Endothelial cell of umbilical vein (primary cell): ENCODE results near the gene LRRC61. TPM values are rescaled to one million over a fixed set of nuclear protein-coding genes. Genes with fewer than 3 reads are reported as not detected.

ENCODE experiments used
- BruUV-seq: library from RNA; stranded (reverse); fragments of 400-500 nt; replicated peaks from 2 replicates; lab custom pipeline; 2021; lab: Mats Ljungman, UMichigan
- CTCF ChIA-PET: fragments of 300-600, 350-600 bp; sonication (Branson Sonifier 250); formaldehyde crosslinking; loops from one replicate; lab custom pipeline; 2021; ENCODE audit warnings: antibody characterized with exemption, inconsistent platforms; lab: Charles Lee
- POLR2A ChIA-PET: fragments of 300-600, 350-600 bp; sonication (Branson Sonifier 250); formaldehyde crosslinking; loops from one replicate; lab custom pipeline; 2021; ENCODE audit warnings: antibody characterized with exemption, inconsistent platforms; lab: Charles Lee
- DNase-seq: peaks from one replicate; pipeline ENCODE4 v3.0.0-alpha.2; 2011; ENCODE audit warnings: low read depth, low spot score
- FAIRE-seq: peaks from 2 replicates; lab custom pipeline; 2011; peaks lifted over from hg19 to GRCh38; lab: Jason Lieb, UNC
- H2AFZ ChIP-seq: 2 replicates; pipeline ENCODE4 v1.6.0; 2012; ENCODE audit warnings: low read depth, low read length, control low read depth, inconsistent platforms
- H3K27ac ChIP-seq: 2 replicates; pipeline ENCODE4 v1.5.1; 2011; ENCODE audit warnings: low read depth, mild to moderate bottlenecking, control low read depth, low read length, moderate library complexity; ENCODE audit not compliant: insufficient read depth
- H3K27me3 ChIP-seq, 2 experiments: 2 replicates each; pipeline versions ENCODE4 v1.6.0 to v1.6.1; 2011; ENCODE audit warnings: low read length in 2 of 2, mixed read lengths in 1 of 2; ENCODE audit not compliant: control insufficient read depth in 2 of 2, insufficient read depth in 2 of 2
- H3K36me3 ChIP-seq, 2 experiments: 2 replicates in 1 of 2; 3 replicates in 1 of 2; pipeline ENCODE4 v1.5.1; 2011; ENCODE audit warnings: low read length in 2 of 2, mild to moderate bottlenecking in 1 of 2, moderate library complexity in 1 of 2; ENCODE audit not compliant: control insufficient read depth in 2 of 2, insufficient read depth in 2 of 2; ENCODE audit errors: extremely low read depth in 1 of 2
- H3K4me1 ChIP-seq: 3 replicates; pipeline ENCODE4 v1.5.1; 2011; ENCODE audit warnings: mild to moderate bottlenecking, low read length; ENCODE audit not compliant: control insufficient read depth, insufficient read depth; ENCODE audit errors: extremely low read depth
- H3K4me2 ChIP-seq: 2 replicates; pipeline ENCODE4 v1.6.1; 2011; ENCODE audit warnings: low read length, control low read depth, mixed read lengths; ENCODE audit not compliant: insufficient read depth
- H3K4me3 ChIP-seq, 3 experiments: fragments of 200-600 bp in 1 of 3; sonication (generic), shearing (Covaris generic) in 1 of 3; replicated peaks in 1 of 3; 2 replicates each; pipeline ENCODE4 v1.5.1; 2011 to 2016; ENCODE audit warnings: control low read depth in 3 of 3, low read length in 3 of 3, mild to moderate bottlenecking in 2 of 3, inconsistent platforms in 1 of 3, low read depth in 1 of 3, moderate library complexity in 1 of 3; ENCODE audit not compliant: insufficient read depth in 1 of 3
- H3K79me2 ChIP-seq: 2 replicates; pipeline ENCODE4 v1.6.0; 2012; ENCODE audit warnings: low read length, inconsistent platforms; ENCODE audit not compliant: control insufficient read depth, insufficient read depth
- H3K9ac ChIP-seq: replicated peaks from 2 replicates; pipeline ENCODE3; 2011; ENCODE audit warnings: low read length, control low read depth; ENCODE audit not compliant: insufficient read depth; ENCODE audit errors: extremely low read depth
- H3K9me1 ChIP-seq: replicated peaks from 3 replicates; pipeline ENCODE4 v1.6.0; 2011; ENCODE audit warnings: mild to moderate bottlenecking, low read length; ENCODE audit not compliant: control insufficient read depth, insufficient read depth; ENCODE audit errors: extremely low read depth
- H3K9me3 ChIP-seq: replicated peaks from 2 replicates; pipeline ENCODE4 v1.5.1; 2012; ENCODE audit warnings: low read length, inconsistent platforms; ENCODE audit not compliant: control insufficient read depth, insufficient read depth
- H4K20me1 ChIP-seq: replicated peaks from 2 replicates; pipeline ENCODE3; 2011; ENCODE audit warnings: mild to moderate bottlenecking, low read length; ENCODE audit not compliant: control insufficient read depth, insufficient read depth; ENCODE audit errors: extremely low read depth
- JUN ChIP-seq: IDR thresholded peaks from 2 replicates; pipeline ENCODE4 v1.6.1; 2011; ENCODE audit warnings: borderline replicate concordance, low read depth; ENCODE audit not compliant: insufficient read length, insufficient read depth
- MYC ChIP-seq: IDR thresholded peaks from one replicate; pipeline ENCODE4 v1.6.1; 2011; ENCODE audit warnings: mild to moderate bottlenecking, low read depth, low read length
- POLR2A ChIP-seq: IDR thresholded peaks from 2 replicates; pipeline ENCODE4 v1.6.1; 2012; ENCODE audit warnings: low read depth, mild to moderate bottlenecking, control low read depth, low read length
- POLR2AphosphoS5 ChIP-seq: IDR thresholded peaks from 2 replicates; pipeline ENCODE4 v1.6.1; 2012; ENCODE audit warnings: low read depth, mild to moderate bottlenecking, control low read depth, low read length, moderate library complexity; ENCODE audit not compliant: insufficient read depth
- dilution Hi-C: fragments of 300-500 bp; cut with MboI; formaldehyde crosslinking; loops from one replicate; pipeline ENCODE4 v1.15.0; 2019; ENCODE audit warnings: low sequenced_read_pairs; ENCODE audit not compliant: extremely low pct_ligation_motif_present
- intact Hi-C: fragments of 100-400 bp; cut with micrococcal nuclease; formaldehyde crosslinking; loops from one replicate; pipeline ENCODE4 v1.10.0; 2022
- polyA plus RNA-seq, 4 experiments: library from polyadenylated mRNA; depleted of rRNA in 3 of 4; stranded (reverse) in 3 of 4; unstranded in 1 of 4; fragments of >200 nt; gene quantifications; 2 replicates each; pipeline versions ENCODE4 v1.2.1 to v1.2.3, GENCODE V29; 2011 to 2012; ENCODE audit warnings: missing spikeins in 1 of 4
- total RNA-seq: library from RNA; stranded (reverse); gene quantifications from 2 replicates; pipeline ENCODE4 v1.2.3, GENCODE V29; 2021

The LRRC61 gene
- total and polyA plus RNA-seq, 2 donors (not counting 3 experiments of a cell fraction or from before 2014, with no cell fraction given) = 0.72 TPM; not detected in 1

DNA sequence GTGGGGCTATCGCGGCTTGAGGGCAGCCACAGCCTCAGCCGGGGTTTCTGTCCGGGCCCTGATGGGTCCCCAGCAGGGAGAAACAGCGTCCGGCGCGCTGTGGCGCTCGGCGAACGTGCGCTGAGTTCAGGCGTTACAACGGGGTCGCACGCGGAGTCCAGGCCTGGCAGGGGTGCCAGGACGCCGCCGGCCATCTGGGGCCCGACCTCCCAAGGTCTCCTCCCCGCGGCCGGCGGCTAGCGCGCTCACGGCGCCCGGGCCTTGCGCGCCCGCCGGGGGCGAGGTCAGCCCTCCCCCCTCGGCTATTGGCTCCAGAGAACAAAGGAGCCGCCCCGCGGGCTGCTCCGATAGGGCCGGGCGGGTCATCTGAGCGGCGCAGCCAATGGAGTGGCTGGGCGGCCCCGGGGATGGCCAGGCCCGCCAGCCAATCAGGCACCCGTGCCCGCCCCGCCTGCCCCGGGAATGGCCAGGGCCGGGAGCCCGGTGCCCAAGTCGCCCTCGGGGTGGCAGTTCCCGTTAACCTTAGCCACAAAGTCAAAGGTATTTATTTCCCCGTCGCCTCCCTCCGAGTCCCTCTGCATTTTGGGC, 55.8 kb downstream of the LRRC61 start, which contains the start of gene ZNF775:
Gene ZNF775, plus strand, starts transcription at position 478 of the 588 bp plus-strand sequence. CDS start 9,141 bp downstream, outside the sequence.
- ChIA-PET CTCF (interaction anchor here (0.9 to 1.9 kb wide), 6 partner anchors 10 to 39 kb away, joined by 3 to 16 read pairs (median 5); partner anchors contain the start of gene REPIN1), POLR2A (interaction anchor here (1.4 to 1.9 kb wide), 2 partner anchors 10 to 26 kb away, joined by 4 to 13 read pairs; partner anchors contain the start of gene REPIN1)
- TF ChIP-seq MYC (no peak), POLR2AphosphoS5 (peak; percentile 88), POLR2A (peak; percentile 97), JUN (no peak)
- dilution Hi-C loops = no loop called here
- DNase-seq (peak; percentile 93), FAIRE-seq (peak; percentile 94)
- BruUV-seq = no TSS peak
- H3K9me1 ChIP-seq = no peaks in the 10 kb centered on the region
- H3K36me3 ChIP-seq = peaks cover 4 to 6% of the 10 kb centered on the region in 2 experiments
- H2AFZ ChIP-seq = peak within 1 kb of the TSS; percentile 76
- no peaks in the 10 kb centered on the region for H4K20me1 ChIP-seq
- H3K4me3 ChIP-seq = peak within 1 kb of the TSS; percentile 81 to 85 (median 81)
- intact Hi-C loops = loop anchor here (1.0 to 10.0 kb wide), 7 partner anchors 10 to 208 kb away; partner anchors contain the start of gene GIMAP4
- H3K27ac ChIP-seq = peak within 1 kb of the TSS; percentile 87
- no peaks in the 10 kb centered on the region for H3K9me3 ChIP-seq
- peak within 1 kb of the TSS; percentile 81 for H3K9ac ChIP-seq
- H3K27me3 ChIP-seq = no peaks in the 10 kb centered on the region
- peaks cover 29% of the 10 kb centered on the region for H3K4me1 ChIP-seq
- peak within 1 kb of the TSS; percentile 72 for H3K4me2 ChIP-seq
- peaks cover 37% of the 10 kb centered on the region for H3K79me2 ChIP-seq
